AG08396 (cell line): Measurements from ENCODE around the gene TSTD1.
"Not testable (repeated sequence)": the region's sequence is repeated elsewhere in the genome, so short reads cannot be mapped to it uniquely, and the experiment has no call there.

Experiments
- DNase-seq: peaks from one replicate; pipeline ENCODE4 v3.0.0; 2012; ENCODE audit warnings: low spot score, mixed read lengths

Gene TSTD1

DNA sequence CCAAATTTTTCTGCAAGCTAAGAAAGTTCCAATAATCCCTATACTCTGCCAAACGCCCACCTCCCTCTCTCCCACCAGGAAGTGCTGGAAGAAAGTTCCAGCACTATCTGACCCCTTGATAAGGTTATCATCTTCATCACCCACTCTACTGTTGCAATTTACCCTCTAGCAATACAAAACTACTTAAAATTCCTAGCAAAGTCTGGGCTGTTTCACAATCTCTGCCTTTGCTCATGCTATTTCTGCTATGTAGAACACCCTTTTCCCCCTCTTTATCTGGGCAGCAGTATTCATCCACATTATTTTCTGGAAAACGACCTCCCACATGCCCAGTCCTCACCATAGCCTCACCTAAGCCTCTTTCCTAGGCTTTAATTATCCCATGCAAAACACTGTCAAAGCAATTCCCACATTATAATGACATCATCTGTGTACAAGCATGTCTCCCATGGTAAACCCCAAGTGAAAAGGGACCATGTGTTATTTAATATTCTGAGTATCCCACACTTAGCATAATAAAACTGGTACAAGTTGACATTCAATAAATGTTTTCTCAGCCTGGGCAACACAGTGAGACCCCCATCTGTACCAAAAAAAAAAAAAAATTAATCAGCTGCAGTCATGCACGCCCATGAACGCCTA lies 29.8 kb downstream of the TSTD1 start:
- no peak for DNase-seq

DNA sequence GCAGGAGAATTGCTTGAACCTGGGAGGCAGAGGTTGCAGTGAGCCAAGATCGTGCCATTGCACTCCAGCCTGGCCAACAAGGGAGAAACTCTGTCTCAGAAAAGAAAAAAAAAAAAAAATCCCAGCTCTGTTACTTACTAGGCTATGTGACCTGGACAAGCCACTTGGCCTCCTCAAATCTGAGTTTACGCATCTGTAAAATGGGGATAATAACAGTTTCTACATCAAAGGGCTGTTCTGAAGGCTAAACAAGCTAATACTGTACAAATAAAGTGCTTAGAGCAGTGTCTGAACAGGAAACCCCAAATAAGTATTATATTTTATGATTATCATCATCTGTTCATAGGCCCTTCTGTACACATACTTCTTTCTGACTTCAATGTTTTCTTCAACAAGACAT lies 31.4 kb downstream of the TSTD1 start:
- DNase-seq: no peak

DNA sequence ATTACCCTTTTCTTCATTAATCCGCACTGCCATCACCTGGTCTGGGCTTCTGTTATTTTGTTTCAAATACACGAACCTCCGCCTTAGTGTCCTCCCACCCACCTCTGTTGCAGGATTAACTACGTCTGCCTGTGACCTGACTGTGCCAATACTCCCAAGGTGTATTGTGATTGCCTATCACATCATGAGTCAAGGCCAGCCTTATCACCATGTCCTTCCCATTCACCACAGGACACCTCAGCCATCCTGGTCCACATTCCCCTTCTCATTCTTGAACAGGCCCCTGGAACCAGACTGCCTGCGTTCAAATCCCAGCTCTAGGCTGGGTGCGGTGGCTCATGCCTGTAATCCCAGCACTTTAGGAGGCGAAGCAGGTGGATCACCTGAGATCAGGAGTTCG lies 32.2 kb downstream of the TSTD1 start:
- no peak for DNase-seq

DNA sequence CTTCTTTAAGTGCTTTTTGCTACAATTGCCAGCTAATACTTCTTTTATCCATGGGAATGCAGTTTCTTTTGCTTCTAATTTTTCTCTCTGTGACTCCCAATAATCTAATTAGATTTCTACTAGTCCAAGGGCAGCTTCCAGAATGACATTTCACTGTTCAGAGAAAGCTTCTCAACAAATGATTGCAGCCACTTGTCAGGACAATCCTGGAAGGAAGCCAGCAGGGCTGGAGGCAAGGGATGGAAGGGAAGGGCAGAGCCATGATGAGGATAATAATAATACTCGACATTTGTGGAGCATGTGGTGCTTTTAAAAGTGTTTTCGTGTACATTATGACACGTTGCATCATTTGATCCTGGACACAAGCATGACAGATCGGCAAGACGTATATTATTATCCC lies 37.2 kb downstream of the TSTD1 start:
- no peak for DNase-seq

DNA sequence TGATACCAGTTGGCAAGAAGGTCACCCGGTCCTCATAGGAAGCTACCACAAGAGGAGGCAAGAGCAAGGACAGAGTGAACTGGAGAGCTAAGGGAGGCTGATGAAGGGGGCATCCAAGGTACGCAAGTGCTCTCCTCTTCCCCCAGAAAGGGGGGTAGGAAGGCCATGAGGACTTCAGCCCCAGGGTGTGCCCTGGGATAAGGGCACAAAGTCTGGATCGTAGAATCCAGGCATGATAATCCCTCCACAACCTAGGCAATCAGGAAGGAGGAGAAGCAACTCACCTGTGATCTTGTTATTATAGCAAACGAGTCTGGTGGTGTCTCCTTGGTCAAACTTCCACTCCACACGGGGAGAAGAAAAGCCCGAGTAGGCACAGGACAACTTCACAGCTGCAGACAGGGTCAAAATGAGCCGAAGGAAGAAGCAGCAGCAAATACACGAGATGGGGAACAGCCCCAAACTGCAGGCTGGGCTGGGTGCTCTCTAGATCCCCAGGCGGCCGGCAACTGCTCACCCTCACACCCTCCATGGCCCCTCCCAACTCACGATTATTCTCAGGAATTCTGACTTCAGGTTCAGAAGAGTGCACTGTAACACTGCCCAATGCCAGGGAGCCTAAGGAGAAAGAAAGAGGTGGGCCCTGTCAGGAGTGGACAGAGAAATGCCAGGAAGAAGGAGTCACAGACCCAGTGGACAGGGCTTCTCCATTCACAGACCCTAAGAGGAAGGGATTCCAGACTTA lies 37.9 kb downstream of the TSTD1 start:
- DNase-seq: no peak

DNA sequence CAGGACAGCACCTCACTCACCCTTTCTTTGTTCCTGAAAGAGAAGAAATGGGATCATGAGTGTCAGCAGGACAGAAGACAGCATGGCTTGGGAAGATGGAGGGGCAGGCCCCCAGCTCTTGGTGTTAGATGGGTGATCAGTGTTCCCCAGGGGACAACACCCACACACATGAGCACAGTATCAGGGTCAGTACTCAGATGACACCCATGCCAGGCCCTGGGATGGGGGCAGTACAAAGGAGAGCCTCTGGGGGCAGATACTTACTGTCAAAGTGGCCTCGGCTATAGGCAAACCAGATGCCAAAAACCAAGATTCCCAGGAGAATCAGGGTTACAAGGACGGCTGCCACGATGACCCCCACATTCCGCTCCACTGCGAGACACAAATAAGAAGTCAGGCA lies 39.4 kb downstream of the TSTD1 start:
- no peak for DNase-seq

DNA sequence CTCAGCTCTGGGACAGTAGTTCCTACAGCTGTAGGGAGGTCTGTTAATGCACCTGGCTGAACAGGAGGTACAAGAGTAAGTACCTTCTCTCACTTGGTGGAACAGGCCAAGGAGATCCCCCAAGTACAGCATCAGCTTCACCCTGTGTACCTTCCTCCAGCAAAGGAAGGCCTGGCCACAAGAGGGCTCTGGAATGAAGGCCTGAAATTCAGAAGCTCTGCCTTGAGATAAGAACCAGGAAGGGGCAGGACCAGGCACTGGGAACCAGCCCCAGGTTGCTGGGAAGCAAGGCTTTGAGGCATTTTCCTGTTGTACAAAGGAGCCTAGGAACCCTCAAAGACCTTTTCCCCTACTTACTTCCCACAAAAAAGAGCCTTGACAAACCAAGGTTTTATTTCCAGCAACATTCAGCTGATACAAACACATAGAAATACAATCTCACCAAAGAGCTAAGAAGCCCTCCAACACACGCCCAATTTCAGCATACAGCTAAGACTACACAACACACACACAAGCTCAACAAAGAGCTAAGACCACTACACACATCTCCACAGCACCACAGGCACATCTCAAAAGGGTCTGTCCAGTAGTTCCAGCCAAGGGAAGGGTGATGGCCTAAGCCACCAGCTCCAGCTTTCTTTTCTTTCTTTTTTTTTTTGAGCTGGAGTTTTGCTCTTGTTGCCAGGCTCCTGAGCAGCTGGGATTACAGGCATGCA lies 41.3 kb downstream of the TSTD1 start:
- DNase-seq: peak; percentile 74

DNA sequence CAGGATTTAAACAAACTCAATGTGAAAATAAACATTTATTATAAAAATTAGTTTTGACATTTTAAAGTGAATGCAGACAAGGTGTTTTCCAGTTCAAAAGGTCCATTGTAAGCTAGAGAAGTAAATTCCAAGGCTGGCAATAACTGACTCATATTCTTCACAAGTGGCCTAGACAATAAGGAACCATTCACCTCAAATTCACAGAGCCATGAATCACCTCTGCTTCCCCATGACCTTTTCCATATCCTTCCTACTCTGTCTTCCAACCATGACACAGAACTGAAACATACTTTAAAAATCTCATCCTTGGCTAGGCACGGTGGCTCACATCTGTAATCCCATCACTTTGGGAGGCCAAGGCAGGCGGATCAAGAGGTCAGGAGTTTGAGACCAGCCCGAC lies 42.6 kb downstream of the TSTD1 start:
- DNase-seq: no peak

DNA sequence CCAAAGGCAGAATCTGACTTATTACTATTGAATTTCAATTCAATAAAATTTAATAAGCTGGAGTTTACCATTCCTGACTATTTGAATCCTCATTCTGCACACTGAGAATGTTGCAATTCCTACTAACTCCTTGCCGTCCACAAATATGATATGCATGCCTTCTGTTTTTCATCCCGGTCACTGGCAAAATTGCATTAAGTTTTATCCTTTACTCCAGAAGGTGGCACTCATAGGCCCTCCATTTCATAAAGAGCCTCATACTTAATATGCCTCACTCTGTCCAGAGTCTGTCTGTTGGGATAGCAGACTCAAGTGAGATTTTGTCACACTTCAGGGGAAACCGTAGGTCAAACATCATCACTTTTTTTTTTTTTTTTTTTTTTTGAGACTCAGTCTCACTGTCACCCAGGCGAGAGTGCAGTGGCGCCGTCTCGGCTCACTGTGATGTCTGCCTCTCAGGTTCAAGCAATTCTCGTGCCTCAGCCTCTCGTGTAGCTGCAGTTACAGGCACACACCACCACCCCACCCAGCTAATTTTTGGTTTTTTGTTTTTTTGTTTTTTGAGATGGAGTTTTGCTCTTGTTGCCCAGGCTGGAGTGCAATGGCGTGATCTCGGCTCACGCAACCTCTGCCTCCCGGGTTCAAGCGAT lies 45.1 kb downstream of the TSTD1 start:
- peak; percentile 36 for DNase-seq

DNA sequence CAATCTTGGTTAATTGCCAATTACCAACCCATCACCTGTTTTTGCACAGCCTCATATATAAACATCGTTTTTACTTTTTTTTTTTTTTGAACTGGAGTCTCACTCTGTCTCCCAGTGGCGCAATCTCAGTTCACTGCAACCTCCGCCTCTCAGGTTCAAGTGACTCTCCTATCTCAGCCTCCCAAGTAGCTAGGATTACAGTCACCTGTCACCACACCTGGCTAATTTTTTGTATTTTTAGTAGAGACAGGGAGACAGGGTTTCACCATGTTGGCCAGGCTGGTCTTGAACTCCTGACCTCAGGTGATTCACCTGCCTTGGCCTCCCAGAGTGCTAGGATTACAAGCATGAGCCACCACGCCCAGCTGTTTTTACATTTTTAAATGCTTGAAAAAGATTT lies 46.7 kb downstream of the TSTD1 start:
- DNase-seq: not testable (repeated sequence)
